HG03025 (cell line): ENCODE measurements around the gene GSK3B.
"Not testable (repeated sequence)": the region's sequence is repeated elsewhere in the genome, so short reads cannot be mapped to it uniquely, and the experiment has no call there.

Experiments used
- ATAC-seq: cut with Tn5 transposase; IDR thresholded peaks from one replicate; pipeline ENCODE4 v1.9.1; 2021; ENCODE audit warnings: mild to moderate bottlenecking, moderate library complexity; ENCODE audit not compliant: unreplicated experiment, low FRiP score

Gene GSK3B

DNA sequence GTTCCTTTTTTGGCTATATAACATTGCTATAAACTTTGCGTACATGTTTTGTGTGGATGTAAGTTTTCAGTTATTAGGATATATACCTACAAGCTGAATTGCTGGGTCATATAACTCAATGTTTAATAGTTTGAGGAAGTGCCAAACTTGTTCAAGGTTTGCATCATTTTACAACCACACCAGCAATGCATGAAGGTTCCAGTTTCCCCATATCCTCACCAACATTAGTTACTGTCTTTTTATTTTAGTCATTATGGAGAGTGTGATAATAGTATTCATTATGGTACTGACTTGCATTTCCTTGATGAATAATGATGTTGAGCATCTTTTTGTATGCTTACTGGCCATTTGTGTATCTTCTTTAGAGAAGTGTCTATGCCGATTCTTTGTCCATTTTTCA lies 200.1 kb downstream of the GSK3B start:
- ATAC-seq, result no peak

DNA sequence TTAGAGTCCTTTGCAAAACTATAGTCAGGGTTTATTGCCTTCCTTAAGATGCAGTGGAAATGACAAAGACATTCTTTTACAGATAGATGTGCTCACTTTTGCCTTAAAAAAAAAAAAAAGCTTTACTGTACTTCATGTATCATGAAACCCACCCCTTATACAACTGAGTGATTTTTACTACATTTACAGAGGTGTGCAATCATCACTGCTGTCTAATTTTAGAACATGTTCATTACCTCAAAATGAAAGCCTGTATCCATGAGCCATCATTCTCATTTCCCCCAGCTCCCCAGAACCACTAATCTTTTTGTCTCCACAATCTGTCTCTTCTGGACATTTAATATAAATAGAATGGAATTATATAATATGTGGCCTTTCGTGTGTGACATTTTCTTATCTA lies 200.5 kb downstream of the GSK3B start:
- no peak for ATAC-seq

DNA sequence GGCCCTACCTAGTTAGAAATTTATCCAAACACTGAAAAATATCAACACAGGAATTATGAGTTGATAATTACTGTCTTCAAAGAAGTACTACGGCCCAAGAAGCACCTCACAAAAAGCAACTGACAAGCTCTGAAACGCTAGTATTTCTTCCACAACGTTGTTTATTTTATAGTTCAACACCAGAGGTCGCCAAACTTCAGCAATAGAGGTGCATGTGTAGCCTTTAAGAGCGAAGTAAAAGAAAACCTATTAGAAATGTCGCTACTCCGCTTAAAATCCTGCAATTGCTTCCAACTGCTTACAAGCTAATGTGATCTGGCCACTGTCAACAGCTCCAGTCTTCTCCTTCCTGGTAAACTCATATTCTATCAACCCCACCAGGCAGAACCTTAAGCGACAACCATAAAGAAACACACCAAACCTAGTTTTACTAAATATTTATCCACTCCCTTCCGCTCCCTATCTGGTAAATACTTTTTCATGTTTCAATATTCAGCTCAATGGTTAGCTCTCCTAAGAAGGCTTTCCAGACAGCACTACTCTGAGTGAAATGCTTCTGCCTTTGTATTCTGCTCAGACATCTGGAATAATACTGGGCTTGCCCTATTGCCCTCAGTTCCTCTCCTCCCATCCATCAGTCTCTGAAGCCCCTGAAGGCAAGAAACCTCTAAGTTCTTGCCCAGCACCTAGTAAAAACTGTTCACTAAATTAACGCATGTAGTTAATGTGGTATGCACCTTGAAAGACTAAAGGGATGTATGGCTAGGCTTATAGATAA lies 202.1 kb downstream of the GSK3B start:
- no peak for ATAC-seq

GRCh38 chr3:119888681-119889080 lies 205.6 kb downstream of the GSK3B start:
- ATAC-seq, result not testable (repeated sequence)

- no peak for ATAC-seq
Observed at GRCh38 chr3:119885746-119886530, 208.3 kb downstream of the GSK3B start.

GRCh38 chr3:119884161-119884557 lies 210.1 kb downstream of the GSK3B start:
- no peak for ATAC-seq

DNA sequence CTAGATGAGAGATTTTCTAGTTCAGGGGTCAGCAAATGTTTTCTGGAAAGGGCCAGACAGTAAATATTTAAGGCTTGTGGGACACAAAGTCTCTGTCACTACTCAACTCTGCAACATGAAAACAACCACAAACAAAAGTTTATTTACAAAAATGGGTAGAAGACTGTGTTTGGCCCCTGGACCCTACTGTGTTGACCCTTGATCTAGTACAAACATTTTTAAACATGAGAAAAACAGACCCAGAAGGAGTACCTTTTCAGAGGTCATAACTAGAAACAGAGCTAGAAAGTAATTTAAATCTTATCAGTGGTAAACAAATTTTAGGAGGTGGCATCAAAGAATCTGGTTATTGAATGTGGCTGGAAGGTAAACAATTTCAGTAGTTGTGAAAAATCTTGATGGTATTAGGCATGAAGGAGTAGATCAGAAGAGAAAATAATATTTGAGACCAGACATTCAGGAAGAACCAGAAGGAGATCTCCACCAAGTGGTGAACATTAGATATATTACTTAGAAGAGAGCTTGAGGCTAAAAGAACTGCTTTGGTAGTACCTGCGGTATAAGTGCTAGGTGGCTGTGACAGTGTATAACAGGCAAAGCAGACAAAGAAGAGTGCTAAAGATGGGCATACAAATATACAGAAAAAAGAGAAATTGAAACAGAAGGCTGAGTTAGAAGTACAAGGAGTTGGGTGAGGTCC lies 210.6 kb downstream of the GSK3B start:
- ATAC-seq, result no peak

GRCh38 chr3:119880966-119881365 lies 213.3 kb downstream of the GSK3B start:
- ATAC-seq, result no peak

GRCh38 chr3:119873646-119874045 lies 220.6 kb downstream of the GSK3B start:
- ATAC-seq, result no peak

- ATAC-seq, result no peak
Observed at GRCh38 chr3:119872773-119873172, 221.5 kb downstream of the GSK3B start.

- no peak for ATAC-seq
Observed at GRCh38 chr3:119871571-119871970, 222.7 kb downstream of the GSK3B start.

DNA sequence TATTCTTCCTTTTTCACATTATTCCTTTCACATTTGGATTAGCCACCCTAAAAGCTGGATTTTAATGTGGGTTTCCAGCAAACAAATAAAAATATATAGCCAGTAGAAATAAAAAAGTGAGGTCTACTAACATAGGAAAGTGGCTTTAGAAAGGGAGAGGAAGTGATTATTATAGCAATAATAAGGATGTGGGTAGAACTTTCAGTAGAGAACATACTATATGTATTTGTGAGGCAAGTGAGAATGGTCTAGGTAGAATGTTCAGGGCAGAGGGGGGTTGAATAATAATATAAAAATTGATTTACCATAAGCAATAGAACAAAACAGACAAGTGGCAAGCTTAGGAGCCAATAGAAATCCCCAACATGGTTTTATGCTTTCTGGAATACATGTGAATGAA lies 223.7 kb downstream of the GSK3B start:
- ATAC-seq, result no peak

DNA sequence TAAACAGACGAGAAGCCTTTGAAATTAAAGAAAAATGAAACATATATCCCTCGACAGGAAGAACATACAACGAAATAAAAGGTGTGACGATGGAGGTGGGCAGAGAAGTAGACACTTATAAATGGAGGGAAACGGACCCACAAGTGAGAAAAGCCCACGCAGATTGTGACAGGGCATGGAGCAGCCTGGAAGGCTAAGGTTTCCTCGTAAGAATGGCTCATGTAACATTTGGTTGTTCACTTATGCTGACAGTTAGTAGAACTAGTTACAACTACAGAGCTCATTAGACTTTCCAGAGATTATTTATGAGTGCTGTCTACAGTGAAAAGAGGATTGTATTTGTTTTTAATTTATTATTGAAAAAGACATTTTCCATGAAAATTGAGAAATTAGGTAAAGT lies 229.8 kb downstream of the GSK3B start:
- no peak for ATAC-seq

DNA sequence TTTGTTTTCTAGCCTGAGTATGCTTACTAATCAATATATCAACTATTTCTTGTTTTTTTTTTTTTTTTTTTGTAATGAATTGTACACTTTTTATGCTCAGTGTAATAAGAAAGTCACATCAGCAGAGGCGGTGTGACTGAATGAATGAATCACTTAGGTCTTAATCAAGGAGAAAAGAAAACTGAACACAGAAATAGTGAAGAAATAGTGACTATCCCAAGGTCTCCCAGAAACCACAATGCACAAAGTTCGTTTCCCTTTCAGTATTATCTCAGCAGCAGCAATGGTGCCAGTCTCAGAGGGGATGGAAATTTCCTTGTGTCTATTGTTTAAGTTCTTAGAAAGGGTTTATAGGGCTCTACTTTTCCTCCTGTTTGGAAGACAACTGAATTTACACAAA lies 231.6 kb downstream of the GSK3B start:
- no peak for ATAC-seq

DNA sequence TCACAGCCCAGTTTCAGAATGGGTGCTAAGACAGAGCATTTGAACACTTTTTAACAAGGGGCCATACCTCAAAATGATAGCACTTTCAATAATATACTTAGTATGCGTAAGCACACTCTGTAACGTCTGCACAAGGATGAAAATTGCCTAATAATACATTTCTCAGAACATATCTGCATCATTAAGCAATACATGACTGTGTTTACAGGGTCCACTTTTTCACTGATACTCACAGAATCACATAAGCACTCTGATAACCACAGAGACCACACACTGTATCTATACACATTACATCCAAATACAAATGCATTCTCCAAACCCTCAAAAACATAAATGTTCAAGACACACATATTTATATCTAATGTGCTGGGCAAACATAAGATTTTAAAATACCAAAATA lies 232.6 kb downstream of the GSK3B start:
- ATAC-seq, result no peak

- no peak for ATAC-seq
Observed at GRCh38 chr3:119859728-119860127, 234.5 kb downstream of the GSK3B start.

DNA sequence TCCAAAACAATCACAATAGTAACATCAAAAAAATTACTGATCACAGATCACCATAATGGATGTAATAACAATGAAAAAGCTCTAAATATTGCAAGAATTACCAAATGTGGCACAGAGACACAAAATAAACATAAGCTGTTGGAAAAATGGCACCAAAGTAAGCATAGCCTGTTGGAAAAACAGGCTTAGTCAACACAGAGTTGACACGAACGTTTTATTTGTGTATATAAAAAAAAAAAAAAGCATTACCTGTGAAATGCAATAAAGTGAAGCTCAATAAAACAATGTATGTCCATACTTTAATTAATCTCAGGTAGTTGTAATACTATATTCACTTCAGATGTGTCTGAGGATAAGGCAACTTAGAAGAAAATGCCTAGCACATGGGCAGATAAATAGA lies 235.3 kb downstream of the GSK3B start:
- ATAC-seq, result no peak

DNA sequence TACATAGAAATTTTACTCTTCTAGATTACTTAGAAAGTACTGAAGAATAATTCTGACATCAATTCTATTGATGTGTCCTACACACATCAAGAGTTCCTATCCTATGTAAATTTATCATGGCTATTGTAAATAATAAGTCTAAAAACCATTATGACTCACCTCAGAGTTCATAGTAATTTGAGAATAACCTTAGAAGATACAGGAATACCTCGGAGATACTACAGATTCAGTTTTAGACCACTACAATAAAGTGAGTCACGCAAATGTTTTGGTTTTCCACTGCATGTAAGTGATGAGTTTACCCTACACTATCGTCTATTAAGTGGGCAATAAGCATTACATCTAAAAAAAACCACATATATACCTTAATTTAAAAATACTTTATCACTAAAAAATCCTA lies 237.6 kb downstream of the GSK3B start:
- no peak for ATAC-seq

DNA sequence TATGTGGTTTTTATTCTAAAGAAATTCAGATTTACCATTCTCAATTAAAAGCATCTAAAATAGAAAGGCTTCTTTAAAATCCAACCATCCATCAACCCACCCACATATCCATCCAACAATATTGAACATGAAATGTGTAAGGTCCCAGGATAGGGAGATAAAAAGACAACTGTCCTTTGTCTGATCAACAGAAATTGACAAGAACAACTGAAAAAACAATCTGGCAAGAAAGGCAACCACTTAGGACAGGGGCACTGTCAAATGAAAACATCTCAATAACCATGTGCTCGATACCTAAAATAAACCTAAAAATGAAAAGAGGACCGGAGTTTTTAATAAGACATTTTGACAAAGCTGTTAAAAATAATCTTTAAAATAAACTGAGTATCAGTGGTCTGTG lies 245.1 kb downstream of the GSK3B start:
- ATAC-seq, result no peak

GRCh38 chr3:119841808-119842471 lies 252.3 kb downstream of the GSK3B start:
- no peak for ATAC-seq

GRCh38 chr3:119835556-119835955 lies 258.7 kb downstream of the GSK3B start:
- ATAC-seq, result no peak
